OCI-LY7 (cell line): ENCODE data around the gene TAL1.

ENCODE experiments used
- EZH2phosphoT487 ChIP-seq: fragments of 200-600 bp; sonication (generic); IDR thresholded peaks from 2 replicates; pipeline ENCODE4 v1.6.1; 2018; ENCODE audit warnings: low read depth, borderline replicate concordance, mild to moderate bottlenecking, mixed run types, antibody characterized with exemption, low read length, moderate library complexity, mixed read lengths
- TF ChIP-seq, protein P1 (sequence below): fragments of 200-600 bp; sonication (generic); conservative IDR thresholded peaks from 2 replicates; pipeline ENCODE4 v1.5.1; 2014; ENCODE audit warnings: mild to moderate bottlenecking, antibody characterized with exemption, low read length, moderate library complexity, mixed read lengths

DNA sequence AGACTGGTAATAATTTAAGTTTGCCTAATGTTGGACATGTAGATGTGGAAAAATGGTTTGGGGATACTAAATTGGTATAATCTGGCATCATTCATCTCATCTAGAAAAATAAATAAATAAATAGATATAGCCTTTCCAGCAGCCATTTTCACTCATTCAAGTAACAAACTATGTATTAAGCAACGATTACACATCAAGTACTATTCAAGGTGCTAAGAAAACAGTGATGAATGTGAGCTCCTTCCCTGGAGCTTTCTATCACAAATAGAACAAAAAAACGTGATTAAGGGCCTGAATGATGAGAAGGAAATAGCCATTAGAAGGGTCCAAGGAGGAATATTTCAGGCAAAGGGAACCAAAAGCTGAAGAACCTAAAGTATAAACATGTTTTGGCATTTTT is 44.8 kb upstream of the TAL1 start:
- TF ChIP-seq, protein P1, sequence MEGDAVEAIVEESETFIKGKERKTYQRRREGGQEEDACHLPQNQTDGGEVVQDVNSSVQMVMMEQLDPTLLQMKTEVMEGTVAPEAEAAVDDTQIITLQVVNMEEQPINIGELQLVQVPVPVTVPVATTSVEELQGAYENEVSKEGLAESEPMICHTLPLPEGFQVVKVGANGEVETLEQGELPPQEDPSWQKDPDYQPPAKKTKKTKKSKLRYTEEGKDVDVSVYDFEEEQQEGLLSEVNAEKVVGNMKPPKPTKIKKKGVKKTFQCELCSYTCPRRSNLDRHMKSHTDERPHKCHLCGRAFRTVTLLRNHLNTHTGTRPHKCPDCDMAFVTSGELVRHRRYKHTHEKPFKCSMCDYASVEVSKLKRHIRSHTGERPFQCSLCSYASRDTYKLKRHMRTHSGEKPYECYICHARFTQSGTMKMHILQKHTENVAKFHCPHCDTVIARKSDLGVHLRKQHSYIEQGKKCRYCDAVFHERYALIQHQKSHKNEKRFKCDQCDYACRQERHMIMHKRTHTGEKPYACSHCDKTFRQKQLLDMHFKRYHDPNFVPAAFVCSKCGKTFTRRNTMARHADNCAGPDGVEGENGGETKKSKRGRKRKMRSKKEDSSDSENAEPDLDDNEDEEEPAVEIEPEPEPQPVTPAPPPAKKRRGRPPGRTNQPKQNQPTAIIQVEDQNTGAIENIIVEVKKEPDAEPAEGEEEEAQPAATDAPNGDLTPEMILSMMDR: no peak
- TF ChIP-seq EZH2phosphoT487: no peak
